ENCODE data around the gene PIAS3.

The PIAS3 gene

GRCh38 chr1:145858901-145859490, at the start of gene PIAS3:
Gene PIAS3 (minus strand): TSS chr1:145859081. CDS start chr1:145858990, 91 bp downstream.
- Histone ChIP-seq H3K4me3 (peak within 1 kb of the TSS; percentile 97), H3K27ac (peak within 1 kb of the TSS; percentile 91 to 98)
- DNase-seq (ENCODE audit: low spot score) = peak; percentile 98
- no peak for TF ChIP-seq CTCF (IDR thresholded peaks at IDR 0.05)

GRCh38 chr1:145908653-145909052, 49.8 kb upstream of the PIAS3 start:
- DNase-seq (ENCODE audit: low spot score) = peak; percentile 65
- Histone ChIP-seq H3K4me3 (peak overlapping the region; percentile 57), H3K27ac (peak overlapping the region; percentile 60 to 71)
- TF ChIP-seq CTCF (IDR thresholded peaks at IDR 0.05) = no peak

- peak overlapping the region; percentile 45 to 66 for H3K27ac ChIP-seq
- no peak for TF ChIP-seq CTCF (IDR thresholded peaks at IDR 0.05)
- peak; percentile 71 for DNase-seq (ENCODE audit: low spot score)
- no peak overlapping the region for H3K4me3 ChIP-seq
These were observed 48.3 kb upstream of the PIAS3 start for GRCh38 chr1:145906954-145907753.

- no peak for TF ChIP-seq CTCF (IDR thresholded peaks at IDR 0.05)
- Histone ChIP-seq H3K27ac (no peak overlapping the region), H3K4me3 (no peak overlapping the region)
- no peak for DNase-seq (ENCODE audit: low spot score)
These were observed 42.6 kb upstream of the PIAS3 start for GRCh38 chr1:145901312-145902021.

- peak; percentile 33 for DNase-seq (ENCODE audit: low spot score)
- TF ChIP-seq CTCF (IDR thresholded peaks at IDR 0.05) = no peak
- Histone ChIP-seq H3K27ac (no peak overlapping the region), H3K4me3 (no peak overlapping the region)
These were observed 39.9 kb upstream of the PIAS3 start for GRCh38 chr1:145898756-145899155.

GRCh38 chr1:145897969-145898368, 39.1 kb upstream of the PIAS3 start:
- no peak for TF ChIP-seq CTCF (IDR thresholded peaks at IDR 0.05)
- Histone ChIP-seq H3K27ac (no peak overlapping the region), H3K4me3 (no peak overlapping the region)
- DNase-seq (ENCODE audit: low spot score) = no peak

Data from coronary artery (tissue), 2 donors.